ENCODE data around the gene PPY. TPM values are rescaled to one million over a fixed set of nuclear protein-coding genes. Genes with fewer than 3 reads are reported as not detected.

Gene PPY
- total RNA-seq, 1 donor from 2014 or later = not detected

DNA sequence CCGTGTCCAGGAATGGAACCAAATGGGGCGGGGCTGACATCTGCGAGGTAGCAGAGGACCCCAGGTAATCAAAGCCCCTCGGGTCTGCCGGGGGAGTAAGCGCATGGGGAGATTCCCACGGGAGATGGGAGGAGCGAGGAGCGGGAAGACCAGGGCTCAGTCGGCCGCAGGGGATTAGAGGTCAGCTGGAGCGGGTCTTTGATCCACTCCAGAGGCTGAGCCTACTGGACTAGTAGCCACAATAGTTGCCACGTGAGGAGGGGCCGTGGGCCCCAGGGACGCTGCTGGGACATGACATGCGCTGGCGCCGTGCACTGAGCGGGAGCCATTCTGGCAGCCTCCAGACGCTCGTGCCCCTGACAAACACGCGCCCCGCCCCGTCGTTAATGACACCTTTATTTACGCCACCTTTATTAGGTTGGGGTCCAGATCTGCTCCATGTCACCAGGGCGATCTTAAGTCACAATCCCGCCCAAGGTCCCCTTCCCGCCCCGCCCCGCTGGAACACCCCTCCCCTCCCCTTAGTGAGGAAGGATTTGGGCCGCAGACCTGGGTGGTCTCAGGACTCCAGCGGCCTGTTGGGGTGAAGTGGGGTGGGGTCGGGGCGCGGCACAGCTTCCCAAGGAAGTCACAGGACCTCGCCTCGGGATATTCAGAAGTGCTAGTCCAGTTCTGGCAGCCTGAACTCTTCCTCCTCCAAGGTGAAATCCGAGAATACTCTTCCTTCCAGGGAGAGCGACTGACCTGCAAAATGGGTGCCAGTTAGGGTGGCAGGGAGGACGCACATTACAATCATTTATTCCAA, 15.0 kb downstream of the PPY start:
- CTCF ChIA-PET = no interaction called here
- Mint-ChIP-seq H3K27me3 (peaks cover 37% of the 10 kb centered on the region), H3K4me1 (peaks cover 15% of the 10 kb centered on the region), H3K4me3 (peak overlapping the region; percentile 69), H3K9me3 (no peaks in the 10 kb centered on the region), H3K27ac (no peak overlapping the region), H3K36me3 (ENCODE audit: low read depth) (no peaks in the 10 kb centered on the region)
- TF ChIP-seq, protein P1, sequence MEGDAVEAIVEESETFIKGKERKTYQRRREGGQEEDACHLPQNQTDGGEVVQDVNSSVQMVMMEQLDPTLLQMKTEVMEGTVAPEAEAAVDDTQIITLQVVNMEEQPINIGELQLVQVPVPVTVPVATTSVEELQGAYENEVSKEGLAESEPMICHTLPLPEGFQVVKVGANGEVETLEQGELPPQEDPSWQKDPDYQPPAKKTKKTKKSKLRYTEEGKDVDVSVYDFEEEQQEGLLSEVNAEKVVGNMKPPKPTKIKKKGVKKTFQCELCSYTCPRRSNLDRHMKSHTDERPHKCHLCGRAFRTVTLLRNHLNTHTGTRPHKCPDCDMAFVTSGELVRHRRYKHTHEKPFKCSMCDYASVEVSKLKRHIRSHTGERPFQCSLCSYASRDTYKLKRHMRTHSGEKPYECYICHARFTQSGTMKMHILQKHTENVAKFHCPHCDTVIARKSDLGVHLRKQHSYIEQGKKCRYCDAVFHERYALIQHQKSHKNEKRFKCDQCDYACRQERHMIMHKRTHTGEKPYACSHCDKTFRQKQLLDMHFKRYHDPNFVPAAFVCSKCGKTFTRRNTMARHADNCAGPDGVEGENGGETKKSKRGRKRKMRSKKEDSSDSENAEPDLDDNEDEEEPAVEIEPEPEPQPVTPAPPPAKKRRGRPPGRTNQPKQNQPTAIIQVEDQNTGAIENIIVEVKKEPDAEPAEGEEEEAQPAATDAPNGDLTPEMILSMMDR (IDR thresholded peaks at IDR 0.05) = no peak
- no peak for ATAC-seq (ENCODE audit: low read depth)
- POLR2A ChIA-PET = no interaction called here
- intact Hi-C loops (cut with micrococcal nuclease) = no loop called here
- no peak for DNase-seq

DNA sequence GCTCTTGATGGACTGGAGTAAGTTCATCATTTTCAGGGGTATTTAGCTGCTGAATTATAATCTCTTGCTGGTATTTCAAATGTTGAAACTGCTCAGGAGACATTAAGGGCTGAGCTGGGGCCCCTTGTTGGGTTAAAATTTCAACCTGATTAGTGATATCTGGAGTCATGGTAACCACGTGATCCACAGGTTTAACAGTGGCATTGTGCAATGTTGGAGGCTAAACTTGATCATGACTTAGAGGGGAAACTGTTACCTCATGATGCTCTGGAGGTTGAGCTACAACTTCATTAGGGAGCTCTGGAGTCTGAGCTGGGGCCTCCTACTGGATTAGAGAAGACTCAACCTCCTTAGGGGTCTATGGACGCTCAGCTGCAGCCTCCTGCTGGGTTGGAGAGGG, 17.7 kb downstream of the PPY start:
- Mint-ChIP-seq H3K4me1 (peaks cover 15% of the 10 kb centered on the region), H3K36me3 (ENCODE audit: low read depth) (no peaks in the 10 kb centered on the region), H3K4me3 (no peak overlapping the region), H3K27ac (no peak overlapping the region), H3K9me3 (no peaks in the 10 kb centered on the region), H3K27me3 (peaks cover 35% of the 10 kb centered on the region)
- intact Hi-C loops (cut with micrococcal nuclease) = no loop called here
- ATAC-seq (ENCODE audit: low read depth) = no peak
- DNase-seq = no peak
- ChIA-PET POLR2A (interaction anchor here (0.6 kb wide), 1 partner anchor 1346 kb away, joined by 3 read pairs; no protein-coding TSS in a partner anchor), CTCF (interaction anchor here (0.7 kb wide), 1 partner anchor 12 kb away, joined by 3 read pairs; no protein-coding TSS in a partner anchor)
- TF ChIP-seq, protein P1 (IDR thresholded peaks at IDR 0.05) = no peak

DNA sequence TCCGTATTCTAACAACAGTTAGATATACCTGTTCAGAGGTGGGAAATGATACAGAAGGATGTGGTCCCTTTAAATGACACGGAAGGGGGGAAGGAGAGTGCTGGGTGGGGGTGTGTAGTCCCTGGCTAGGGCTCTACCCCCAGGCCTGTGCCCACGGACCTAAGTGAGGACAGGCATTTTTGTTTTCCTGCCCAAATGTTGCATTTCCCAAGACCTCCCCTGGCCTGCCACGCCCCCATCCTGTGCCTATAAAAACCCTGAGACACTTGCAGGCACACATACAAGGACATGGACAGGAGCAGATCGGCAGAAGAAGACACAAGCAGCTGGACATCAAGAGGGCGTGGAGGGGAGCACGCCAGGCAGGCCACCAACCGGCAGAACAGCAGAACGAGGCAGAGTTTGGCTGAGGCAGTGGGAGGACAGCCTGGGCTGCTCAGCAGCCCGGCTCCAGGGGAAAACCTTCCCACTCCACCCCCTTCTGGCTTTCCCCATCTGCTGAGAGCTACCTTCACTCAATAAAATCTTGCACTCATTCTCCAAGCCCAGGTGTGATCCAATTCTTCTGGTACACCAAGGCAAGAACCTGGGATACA, 21.7 kb downstream of the PPY start:
- Mint-ChIP-seq H3K4me3 (no peak overlapping the region), H3K9me3 (peaks cover 4% of the 10 kb centered on the region), H3K4me1 (peaks cover 15% of the 10 kb centered on the region), H3K27ac (no peak overlapping the region), H3K27me3 (peaks cover 16% of the 10 kb centered on the region), H3K36me3 (ENCODE audit: low read depth) (no peaks in the 10 kb centered on the region)
- DNase-seq = no peak
- ATAC-seq (ENCODE audit: low read depth) = no peak
- CTCF ChIA-PET = no interaction called here
- POLR2A ChIA-PET = no interaction called here
- TF ChIP-seq, protein P1 (IDR thresholded peaks at IDR 0.05) = no peak
- intact Hi-C loops (cut with micrococcal nuclease) = no loop called here

DNA sequence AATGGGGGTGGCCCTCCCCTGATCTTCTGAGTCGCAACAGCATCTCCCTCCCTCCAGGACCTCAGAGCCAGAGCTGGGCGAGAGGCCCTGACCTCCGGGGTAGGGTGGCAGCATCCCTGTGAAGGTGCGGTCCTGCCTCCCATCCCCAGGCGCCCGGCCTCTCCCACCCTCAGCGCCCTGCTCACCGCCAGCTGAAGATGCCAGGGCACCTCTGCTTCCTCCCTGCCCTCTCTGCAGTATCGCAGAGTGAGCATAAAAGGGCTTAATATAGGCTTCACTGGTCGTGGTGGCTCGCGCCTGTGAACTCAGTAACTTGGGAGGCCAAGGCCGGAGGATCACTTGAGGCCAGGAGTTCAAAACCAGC, 24.3 kb downstream of the PPY start:
- intact Hi-C loops (cut with micrococcal nuclease) = no loop called here
- ATAC-seq (ENCODE audit: low read depth) (no peak), DNase-seq (no peak)
- Mint-ChIP-seq H3K4me3 (peak overlapping the region; percentile 84), H3K4me1 (peaks cover 15% of the 10 kb centered on the region), H3K27ac (no peak overlapping the region), H3K27me3 (peaks cover 1% of the 10 kb centered on the region), H3K36me3 (ENCODE audit: low read depth) (no peaks in the 10 kb centered on the region), H3K9me3 (peaks cover 4% of the 10 kb centered on the region)
- TF ChIP-seq, protein P1 (IDR thresholded peaks at IDR 0.05) = no peak
- POLR2A ChIA-PET = interaction anchor here (0.6 kb wide), 1 partner anchor 1119 kb away, joined by 4 read pairs; no protein-coding TSS in a partner anchor
- CTCF ChIA-PET = interaction anchor here (0.9 to 2.0 kb wide), 3 partner anchors 25 to 269 kb away, joined by 3 to 7 read pairs (median 3); partner anchors contain the start of gene TMUB2
